ENCODE measurements around the gene HLCS.
"Not testable (repeated sequence)": the region's sequence is repeated elsewhere in the genome, so short reads cannot be mapped to it uniquely, and the experiment has no call there.

The HLCS gene

GRCh38 chr21:36955783-36956182 is 10.7 kb downstream of the HLCS start:
- no peak for DNase-seq (ENCODE audit: low read depth)

- DNase-seq (ENCODE audit: low read depth): not testable (repeated sequence)
These were observed 14.1 kb downstream of the HLCS start for GRCh38 chr21:36952331-36952730.

- no peak for DNase-seq (ENCODE audit: low read depth)
These were observed 17.0 kb downstream of the HLCS start for GRCh38 chr21:36949171-36950141.

GRCh38 chr21:36948686-36949085 is 17.8 kb downstream of the HLCS start:
- DNase-seq (ENCODE audit: low read depth): no peak

GRCh38 chr21:36946949-36947356 is 19.5 kb downstream of the HLCS start:
- DNase-seq (ENCODE audit: low read depth): no peak

- no peak for DNase-seq (ENCODE audit: low read depth)
These were observed 20.9 kb downstream of the HLCS start for GRCh38 chr21:36945496-36946138.

GRCh38 chr21:36936361-36937135 is 29.9 kb downstream of the HLCS start:
- no peak for DNase-seq (ENCODE audit: low read depth)

- DNase-seq (ENCODE audit: low read depth): no peak
These were observed 31.5 kb downstream of the HLCS start for GRCh38 chr21:36934864-36935420.

GRCh38 chr21:36932161-36932816 is 34.2 kb downstream of the HLCS start:
- DNase-seq (ENCODE audit: low read depth): no peak

- no peak for DNase-seq (ENCODE audit: low read depth)
These were observed 36.8 kb downstream of the HLCS start for GRCh38 chr21:36929622-36930021.

GRCh38 chr21:36928960-36929359 is 37.5 kb downstream of the HLCS start:
- DNase-seq (ENCODE audit: low read depth): no peak

GRCh38 chr21:36927719-36928117 is 38.8 kb downstream of the HLCS start:
- DNase-seq (ENCODE audit: low read depth): peak; percentile 91

- DNase-seq (ENCODE audit: low read depth): no peak
These were observed 39.3 kb downstream of the HLCS start for GRCh38 chr21:36926989-36927718.

- no peak for DNase-seq (ENCODE audit: low read depth)
These were observed 43.2 kb downstream of the HLCS start for GRCh38 chr21:36923270-36923669.

- DNase-seq (ENCODE audit: low read depth): no peak
These were observed 43.6 kb downstream of the HLCS start for GRCh38 chr21:36922861-36923260.

GRCh38 chr21:36918291-36918690 is 48.2 kb downstream of the HLCS start:
- DNase-seq (ENCODE audit: low read depth): no peak

- DNase-seq (ENCODE audit: low read depth): peak; percentile 12
These were observed 48.9 kb downstream of the HLCS start for GRCh38 chr21:36917471-36918158.

GRCh38 chr21:36916718-36917117 is 49.8 kb downstream of the HLCS start:
- DNase-seq (ENCODE audit: low read depth): no peak

GRCh38 chr21:36915696-36916245 is 50.7 kb downstream of the HLCS start:
- DNase-seq (ENCODE audit: low read depth): no peak

All from stromal cell of bone marrow (primary cell).